HEK293 (cell line): ENCODE measurements around the gene MTMR12.
A peak's percentile ranks its signal among the peaks of the same experiment; 100 is the strongest.

Source experiments
- OSR2 ChIP-seq: fragments of 450-650 bp; formaldehyde crosslinking; IDR thresholded peaks from 2 replicates; pipeline ENCODE4 v1.5.1; 2016; ENCODE audit warnings: missing biosample characterization, missing genetic modification characterization
- REPIN1 ChIP-seq: fragments of 450-650 bp; formaldehyde crosslinking; IDR thresholded peaks from 2 replicates; pipeline ENCODE4 v1.5.1; 2017; ENCODE audit warnings: missing biosample characterization, missing genetic modification characterization, low read depth
- SCRT1 ChIP-seq: fragments of 450-650 bp; formaldehyde crosslinking; IDR thresholded peaks from 2 replicates; pipeline ENCODE4 v1.5.1; 2016; ENCODE audit warnings: missing biosample characterization, missing genetic modification characterization, borderline replicate concordance
- TRIM28 ChIP-seq: IDR thresholded peaks from 2 replicates; pipeline ENCODE4 v1.6.1; 2011; ENCODE audit warnings: low read length, control low read depth, borderline replicate concordance
- ZFP69B ChIP-seq: fragments of 450-650 bp; formaldehyde crosslinking; IDR thresholded peaks from 2 replicates; pipeline ENCODE4 v1.5.1; 2016; ENCODE audit warnings: missing biosample characterization, missing genetic modification characterization
- ZNF175 ChIP-seq: fragments of 450-650 bp; formaldehyde crosslinking; IDR thresholded peaks from 2 replicates; pipeline ENCODE4 v1.5.1; 2016; ENCODE audit warnings: missing biosample characterization, missing genetic modification characterization
- ZNF18 ChIP-seq: fragments of 450-650 bp; formaldehyde crosslinking; IDR thresholded peaks from 2 replicates; pipeline ENCODE4 v1.5.1; 2016; ENCODE audit warnings: missing biosample characterization, missing genetic modification characterization
- ZNF211 ChIP-seq: fragments of 450-650 bp; formaldehyde crosslinking; IDR thresholded peaks from 2 replicates; pipeline ENCODE4 v1.5.1; 2016; ENCODE audit warnings: low read depth, missing biosample characterization, missing genetic modification characterization
- ZNF221 ChIP-seq: fragments of 450-650 bp; formaldehyde crosslinking; IDR thresholded peaks from 2 replicates; pipeline ENCODE4 v1.5.1; 2017; ENCODE audit warnings: missing biosample characterization, missing genetic modification characterization, borderline replicate concordance
- ZNF239 ChIP-seq: fragments of 450-650 bp; formaldehyde crosslinking; IDR thresholded peaks from 2 replicates; pipeline ENCODE4 v1.5.1; 2016; ENCODE audit warnings: missing biosample characterization, missing genetic modification characterization
- ZNF266 ChIP-seq: fragments of 450-650 bp; formaldehyde crosslinking; IDR thresholded peaks from 2 replicates; pipeline ENCODE4 v1.5.1; 2016; ENCODE audit warnings: missing biosample characterization, missing genetic modification characterization, low read depth
- ZNF274 ChIP-seq, 2 experiments: fragments of 200-500 bp in 1 of 2; fragments of 450-650 bp in 1 of 2; sonication (Bioruptor generic) in 1 of 2; formaldehyde crosslinking in 1 of 2; IDR thresholded peaks; 2 replicates each; pipeline versions ENCODE4 v1.5.1 to v1.6.1; 2014 to 2016; ENCODE audit warnings: borderline replicate concordance in 1 of 2, inconsistent platforms in 1 of 2, low read length in 1 of 2, missing biosample characterization in 1 of 2, missing genetic modification characterization in 1 of 2
- ZNF324 ChIP-seq: fragments of 450-650 bp; formaldehyde crosslinking; IDR thresholded peaks from 2 replicates; pipeline ENCODE4 v1.5.1; 2016; ENCODE audit warnings: missing biosample characterization, missing genetic modification characterization
- ZNF394 ChIP-seq: fragments of 450-650 bp; formaldehyde crosslinking; IDR thresholded peaks from 2 replicates; pipeline ENCODE4 v1.5.1; 2016; ENCODE audit warnings: missing biosample characterization, missing genetic modification characterization, mild to moderate bottlenecking, moderate library complexity, borderline replicate concordance
- ZNF404 ChIP-seq: fragments of 450-650 bp; formaldehyde crosslinking; IDR thresholded peaks from 2 replicates; pipeline ENCODE4 v1.5.1; 2017; ENCODE audit warnings: missing biosample characterization, missing genetic modification characterization
- ZNF530 ChIP-seq: fragments of 450-650 bp; formaldehyde crosslinking; IDR thresholded peaks from 2 replicates; pipeline ENCODE4 v1.5.1; 2016; ENCODE audit warnings: low read depth, missing biosample characterization, missing genetic modification characterization
- ZNF548 ChIP-seq: fragments of 450-650 bp; formaldehyde crosslinking; IDR thresholded peaks from 2 replicates; pipeline ENCODE4 v1.5.1; 2016; ENCODE audit warnings: missing biosample characterization, missing genetic modification characterization
- ZNF549 ChIP-seq: fragments of 450-650 bp; IDR thresholded peaks from 2 replicates; pipeline ENCODE4 v1.5.1; 2018; ENCODE audit warnings: missing biosample characterization, missing genetic modification characterization, mild to moderate bottlenecking, inconsistent platforms, moderate library complexity
- ZNF560 ChIP-seq: fragments of 450-650 bp; formaldehyde crosslinking; IDR thresholded peaks from 2 replicates; pipeline ENCODE4 v1.5.1; 2017; ENCODE audit warnings: missing biosample characterization, missing genetic modification characterization, borderline replicate concordance
- ZNF561 ChIP-seq: fragments of 450-650 bp; IDR thresholded peaks from 2 replicates; pipeline ENCODE4 v1.5.1; 2018; ENCODE audit warnings: missing biosample characterization, missing genetic modification characterization, borderline replicate concordance
- ZNF571 ChIP-seq: fragments of 450-650 bp; formaldehyde crosslinking; IDR thresholded peaks from 2 replicates; pipeline ENCODE4 v1.5.0; 2017; ENCODE audit warnings: missing biosample characterization, missing genetic modification characterization
- ZNF610 ChIP-seq: fragments of 450-650 bp; formaldehyde crosslinking; IDR thresholded peaks from 2 replicates; pipeline ENCODE4 v1.5.1; 2016; ENCODE audit warnings: missing biosample characterization, missing genetic modification characterization, borderline replicate concordance
- ZNF626 ChIP-seq: fragments of 450-650 bp; sonication (Bioruptor Pico); formaldehyde crosslinking; IDR thresholded peaks from 2 replicates; pipeline ENCODE4 v1.5.1; 2018; ENCODE audit warnings: missing biosample characterization, missing genetic modification characterization, inconsistent platforms
- ZNF660 ChIP-seq: fragments of 450-650 bp; IDR thresholded peaks from 2 replicates; pipeline ENCODE4 v1.5.1; 2018; ENCODE audit warnings: missing biosample characterization, mild to moderate bottlenecking, missing genetic modification characterization
- ZNF76 ChIP-seq: fragments of 450-650 bp; formaldehyde crosslinking; IDR thresholded peaks from 2 replicates; pipeline ENCODE4; 2016; ENCODE audit warnings: low read depth, missing biosample characterization, missing genetic modification characterization, borderline replicate concordance
- ZNF791 ChIP-seq: fragments of 450-650 bp; formaldehyde crosslinking; IDR thresholded peaks from 2 replicates; pipeline ENCODE4 v1.5.1; 2016; ENCODE audit warnings: missing biosample characterization, missing genetic modification characterization
- ZSCAN16 ChIP-seq: fragments of 450-650 bp; formaldehyde crosslinking; IDR thresholded peaks from 2 replicates; pipeline ENCODE4 v1.5.1; 2016; ENCODE audit warnings: missing biosample characterization, missing genetic modification characterization
- ZSCAN30 ChIP-seq: fragments of 450-650 bp; IDR thresholded peaks from 2 replicates; pipeline ENCODE4 v1.5.1; 2018; ENCODE audit warnings: missing biosample characterization, mild to moderate bottlenecking, missing genetic modification characterization, moderate library complexity
- TF ChIP-seq, protein P1 (sequence below): IDR thresholded peaks from 2 replicates; pipeline ENCODE4 v1.6.1; 2011; ENCODE audit warnings: mild to moderate bottlenecking, low read depth, low read length, borderline replicate concordance
- TF ChIP-seq, protein P2 (sequence below): fragments of 450-650 bp; formaldehyde crosslinking; IDR thresholded peaks from 2 replicates; pipeline ENCODE4 v1.5.1; 2016; ENCODE audit warnings: missing biosample characterization, missing genetic modification characterization
- TF ChIP-seq, protein P3 (sequence below): fragments of 450-650 bp; formaldehyde crosslinking; IDR thresholded peaks from 2 replicates; pipeline ENCODE4 v1.5.1; 2017; ENCODE audit warnings: missing biosample characterization, mild to moderate bottlenecking, missing genetic modification characterization, moderate library complexity
- TF ChIP-seq, protein P4 (sequence below): fragments of 450-650 bp; formaldehyde crosslinking; IDR thresholded peaks from 2 replicates; pipeline ENCODE4 v1.5.1; 2016; ENCODE audit warnings: missing biosample characterization, missing genetic modification characterization, borderline replicate concordance

MTMR12 gene

GRCh38 chr5:32312595-32313332 lies at the start of gene MTMR12 (continued):
- no peak; the same call in 1 of the 2 replicates for TF ChIP-seq OSR2
- TF ChIP-seq ZNF175 (tag by site-specific recombination): no peak
- TF ChIP-seq ZNF18 (tag by site-specific recombination): no peak
- TF ChIP-seq ZNF76 (tag by site-specific recombination): no peak
- no peak for TF ChIP-seq ZNF211 (tag by site-specific recombination)
- TF ChIP-seq ZSCAN30 (tag by site-specific recombination): peak; percentile 95
- no peak for TF ChIP-seq TRIM28
- TF ChIP-seq, protein P1, sequence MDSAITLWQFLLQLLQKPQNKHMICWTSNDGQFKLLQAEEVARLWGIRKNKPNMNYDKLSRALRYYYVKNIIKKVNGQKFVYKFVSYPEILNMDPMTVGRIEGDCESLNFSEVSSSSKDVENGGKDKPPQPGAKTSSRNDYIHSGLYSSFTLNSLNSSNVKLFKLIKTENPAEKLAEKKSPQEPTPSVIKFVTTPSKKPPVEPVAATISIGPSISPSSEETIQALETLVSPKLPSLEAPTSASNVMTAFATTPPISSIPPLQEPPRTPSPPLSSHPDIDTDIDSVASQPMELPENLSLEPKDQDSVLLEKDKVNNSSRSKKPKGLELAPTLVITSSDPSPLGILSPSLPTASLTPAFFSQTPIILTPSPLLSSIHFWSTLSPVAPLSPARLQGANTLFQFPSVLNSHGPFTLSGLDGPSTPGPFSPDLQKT: no peak
- no peak for TF ChIP-seq ZNF791
- no peak for TF ChIP-seq ZFP69B
- TF ChIP-seq ZNF404 (tag by site-specific recombination): no peak
- TF ChIP-seq, protein P2, sequence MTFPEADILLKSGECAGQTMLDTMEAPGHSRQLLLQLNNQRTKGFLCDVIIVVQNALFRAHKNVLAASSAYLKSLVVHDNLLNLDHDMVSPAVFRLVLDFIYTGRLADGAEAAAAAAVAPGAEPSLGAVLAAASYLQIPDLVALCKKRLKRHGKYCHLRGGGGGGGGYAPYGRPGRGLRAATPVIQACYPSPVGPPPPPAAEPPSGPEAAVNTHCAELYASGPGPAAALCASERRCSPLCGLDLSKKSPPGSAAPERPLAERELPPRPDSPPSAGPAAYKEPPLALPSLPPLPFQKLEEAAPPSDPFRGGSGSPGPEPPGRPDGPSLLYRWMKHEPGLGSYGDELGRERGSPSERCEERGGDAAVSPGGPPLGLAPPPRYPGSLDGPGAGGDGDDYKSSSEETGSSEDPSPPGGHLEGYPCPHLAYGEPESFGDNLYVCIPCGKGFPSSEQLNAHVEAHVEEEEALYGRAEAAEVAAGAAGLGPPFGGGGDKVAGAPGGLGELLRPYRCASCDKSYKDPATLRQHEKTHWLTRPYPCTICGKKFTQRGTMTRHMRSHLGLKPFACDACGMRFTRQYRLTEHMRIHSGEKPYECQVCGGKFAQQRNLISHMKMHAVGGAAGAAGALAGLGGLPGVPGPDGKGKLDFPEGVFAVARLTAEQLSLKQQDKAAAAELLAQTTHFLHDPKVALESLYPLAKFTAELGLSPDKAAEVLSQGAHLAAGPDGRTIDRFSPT: no peak
- no peak for TF ChIP-seq ZSCAN16 (tag by site-specific recombination)
- no peak for TF ChIP-seq ZNF266 (tag by site-specific recombination)
- TF ChIP-seq, protein P3, sequence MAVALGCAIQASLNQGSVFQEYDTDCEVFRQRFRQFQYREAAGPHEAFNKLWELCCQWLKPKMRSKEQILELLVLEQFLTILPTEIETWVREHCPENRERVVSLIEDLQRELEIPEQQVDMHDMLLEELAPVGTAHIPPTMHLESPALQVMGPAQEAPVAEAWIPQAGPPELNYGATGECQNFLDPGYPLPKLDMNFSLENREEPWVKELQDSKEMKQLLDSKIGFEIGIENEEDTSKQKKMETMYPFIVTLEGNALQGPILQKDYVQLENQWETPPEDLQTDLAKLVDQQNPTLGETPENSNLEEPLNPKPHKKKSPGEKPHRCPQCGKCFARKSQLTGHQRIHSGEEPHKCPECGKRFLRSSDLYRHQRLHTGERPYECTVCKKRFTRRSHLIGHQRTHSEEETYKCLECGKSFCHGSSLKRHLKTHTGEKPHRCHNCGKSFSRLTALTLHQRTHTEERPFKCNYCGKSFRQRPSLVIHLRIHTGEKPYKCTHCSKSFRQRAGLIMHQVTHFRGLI: 0 out of 2 replicates have a peak, but pooled peaks have one; percentile 14
- peak; percentile 84; the same call in 1 of the 2 replicates for TF ChIP-seq ZNF561 (tag by site-specific recombination)
- TF ChIP-seq ZNF530 (tag by site-specific recombination): no peak
- no peak for TF ChIP-seq ZNF239 (tag by site-specific recombination)
- peak; percentile 72; the same call in 1 of the 2 replicates for TF ChIP-seq ZNF660
- TF ChIP-seq ZNF274 (IDR thresholded peaks at IDR 0.05; ENCODE audit: low read length): no peak
- no peak for TF ChIP-seq ZNF274 (tag by site-specific recombination; IDR thresholded peaks at IDR 0.05; ENCODE audit: borderline replicate concordance)
- no peak for TF ChIP-seq REPIN1 (tag by site-specific recombination)
- TF ChIP-seq, protein P4, sequence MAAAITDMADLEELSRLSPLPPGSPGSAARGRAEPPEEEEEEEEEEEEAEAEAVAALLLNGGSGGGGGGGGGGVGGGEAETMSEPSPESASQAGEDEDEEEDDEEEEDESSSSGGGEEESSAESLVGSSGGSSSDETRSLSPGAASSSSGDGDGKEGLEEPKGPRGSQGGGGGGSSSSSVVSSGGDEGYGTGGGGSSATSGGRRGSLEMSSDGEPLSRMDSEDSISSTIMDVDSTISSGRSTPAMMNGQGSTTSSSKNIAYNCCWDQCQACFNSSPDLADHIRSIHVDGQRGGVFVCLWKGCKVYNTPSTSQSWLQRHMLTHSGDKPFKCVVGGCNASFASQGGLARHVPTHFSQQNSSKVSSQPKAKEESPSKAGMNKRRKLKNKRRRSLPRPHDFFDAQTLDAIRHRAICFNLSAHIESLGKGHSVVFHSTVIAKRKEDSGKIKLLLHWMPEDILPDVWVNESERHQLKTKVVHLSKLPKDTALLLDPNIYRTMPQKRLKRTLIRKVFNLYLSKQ (tag by site-specific recombination): no peak
- no peak for TF ChIP-seq ZNF221 (tag by site-specific recombination)
- TF ChIP-seq ZNF560 (tag by site-specific recombination): no peak
- no peak for TF ChIP-seq ZNF549 (tag by site-specific recombination)
- no peak for TF ChIP-seq ZNF324
- no peak for TF ChIP-seq ZNF394 (tag by site-specific recombination)
- peak; percentile 68; the same call in 1 of the 2 replicates for TF ChIP-seq ZNF626 (tag by site-specific recombination)
- no peak for TF ChIP-seq ZNF571 (tag by site-specific recombination)
- no peak for TF ChIP-seq ZNF610 (tag by site-specific recombination)
- no peak for TF ChIP-seq ZNF548
- TF ChIP-seq SCRT1: no peak
